K562 (cell line): ENCODE data around the gene VMP1. TPM values are rescaled to one million over a fixed set of nuclear protein-coding genes. Genes with fewer than 3 reads are reported as not detected.

ENCODE experiments used
- BRD9 ChIP-seq: fragments of 450-650 bp; IDR thresholded peaks from 2 replicates; pipeline ENCODE4 v1.6.1; 2018; ENCODE audit warnings: low read depth; ENCODE audit not compliant: partially characterized antibody
- CREB1 ChIP-seq, 2 experiments: sonication (generic) in 1 of 2; formaldehyde crosslinking in 1 of 2; IDR thresholded peaks; 2 replicates each; pipeline versions ENCODE4 v1.6.1 to v1.8.0; 2012 to 2022; ENCODE audit warnings: inconsistent platforms in 1 of 2, mild to moderate bottlenecking in 1 of 2, missing genetic modification reagents in 1 of 2, moderate library complexity in 1 of 2
- CREBBP ChIP-seq: IDR thresholded peaks from one replicate; pipeline ENCODE4 v1.6.1; 2012; ENCODE audit warnings: low read depth, mild to moderate bottlenecking, control low read depth, inconsistent platforms, low read length
- DPF2 ChIP-seq: fragments of 450-650 bp; IDR thresholded peaks from 2 replicates; pipeline ENCODE4 v1.6.1; 2016
- HDAC8 ChIP-seq: fragments of 450-650 bp; IDR thresholded peaks from 2 replicates; pipeline ENCODE4 v1.6.1; 2016; ENCODE audit warnings: mild to moderate bottlenecking, missing genetic modification characterization, moderate library complexity, missing compliant biosample characterization
- HES1 ChIP-seq: fragments of 450-650 bp; IDR thresholded peaks from 2 replicates; pipeline ENCODE4 v1.6.1; 2016; ENCODE audit warnings: low read depth, mild to moderate bottlenecking, moderate library complexity
- HEY1 ChIP-seq: fragments of 250-450 bp; sonication (Bioruptor Pico); IDR thresholded peaks from 2 replicates; pipeline ENCODE4 v1.5.0; 2020; ENCODE audit warnings: mild to moderate bottlenecking, moderate library complexity, borderline replicate concordance
- IFI16 ChIP-seq: fragments of 250-450 bp; sonication (Bioruptor Pico); IDR thresholded peaks from 2 replicates; pipeline ENCODE4 v2.1.2; 2022; ENCODE audit warnings: mild to moderate bottlenecking, inconsistent platforms
- KDM1A ChIP-seq, 2 experiments: fragments of 450-650 bp; IDR thresholded peaks; 2 replicates each; pipeline ENCODE4 v1.6.1; 2016; ENCODE audit warnings: mild to moderate bottlenecking in 2 of 2
- MAZ ChIP-seq, 2 experiments: fragments of 450-650 bp in 1 of 2; sonication (generic) in 1 of 2; formaldehyde crosslinking; IDR thresholded peaks in 1 of 2; conservative IDR thresholded peaks in 1 of 2; 2 replicates each; pipeline versions ENCODE4 v1.4.0 to v1.5.0; 2020; ENCODE audit warnings: mild to moderate bottlenecking in 1 of 2, missing genetic modification reagents in 1 of 2
- PBX2 ChIP-seq, 2 experiments: IDR thresholded peaks in 1 of 2; conservative IDR thresholded peaks in 1 of 2; 2 replicates each; pipeline ENCODE4 v1.6.1; 2016; ENCODE audit warnings: low read depth in 2 of 2, mild to moderate bottlenecking in 1 of 2, missing compliant biosample characterization in 1 of 2, missing genetic modification characterization in 1 of 2, moderate library complexity in 1 of 2
- POU5F1 ChIP-seq: fragments of 150-350 bp; IDR thresholded peaks from 2 replicates; pipeline ENCODE4 v1.6.1; 2014; ENCODE audit warnings: borderline replicate concordance, low read length, low read depth, mild to moderate bottlenecking; ENCODE audit not compliant: partially characterized antibody
- RNF2 ChIP-seq: sonication (generic); IDR thresholded peaks from 2 replicates; pipeline ENCODE4 v1.6.1; 2016
- SMARCA4 ChIP-seq: fragments of 450-650 bp; IDR thresholded peaks from 2 replicates; pipeline ENCODE4 v1.6.1; 2016
- SOX6 ChIP-seq: fragments of 450-650 bp; IDR thresholded peaks from 2 replicates; pipeline ENCODE4 v1.6.1; 2014; ENCODE audit warnings: mild to moderate bottlenecking
- SP1 ChIP-seq: sonication (generic); formaldehyde crosslinking; IDR thresholded peaks from 2 replicates; pipeline ENCODE4 v1.8.1; 2022; ENCODE audit warnings: mild to moderate bottlenecking, missing genetic modification reagents
- SRSF9 ChIP-seq: fragments of 200-400 bp; formaldehyde crosslinking; IDR thresholded peaks from 2 replicates; pipeline ENCODE4 v1.6.1; 2017; ENCODE audit warnings: low read depth, low read length, borderline replicate concordance
- TAL1 ChIP-seq: fragments of 450-650 bp; IDR thresholded peaks from 2 replicates; pipeline ENCODE4 v1.6.1; 2016; ENCODE audit warnings: mild to moderate bottlenecking
- TGIF2 ChIP-seq: sonication (generic); formaldehyde crosslinking; IDR thresholded peaks from 2 replicates; pipeline ENCODE4 v1.8.1; 2022; ENCODE audit warnings: mild to moderate bottlenecking, missing genetic modification reagents, moderate library complexity
- WHSC1 ChIP-seq: IDR thresholded peaks from one replicate; pipeline ENCODE4 v1.6.1; 2012; ENCODE audit warnings: low read length, control low read depth, inconsistent platforms
- ZNF79 ChIP-seq: fragments of 250-450 bp; sonication (Bioruptor Pico); IDR thresholded peaks from 2 replicates; pipeline ENCODE4 v1.4.0; 2020; ENCODE audit warnings: low read depth, mild to moderate bottlenecking, moderate library complexity
- polyA plus RNA-seq, 8 experiments: library from polyadenylated mRNA; depleted of rRNA in 4 of 8; stranded (reverse) in 5 of 8; unstranded in 3 of 8; fragments of >200 nt; fragmentation: Nextera tagmentation in 2 of 8; fragmentation: Illumina TruSeq in 1 of 8; extraction: Ambion mirVana in 2 of 8; extraction: Trizol in 1 of 8; gene quantifications; 2 replicates each; pipeline versions ENCODE4 v1.2.1 to v1.2.3, GENCODE V29; 2011 to 2014; ENCODE audit warnings: inconsistent platforms in 1 of 8, missing spikeins in 1 of 8
- total RNA-seq, 7 experiments: library from RNA; depleted of rRNA in 6 of 7; stranded (reverse); fragments of >200 nt in 6 of 7; fragmentation: Illumina TruSeq in 2 of 7; extraction: Trizol in 2 of 7; gene quantifications; 2 replicates each; pipeline versions ENCODE4 v1.2.1 to v1.2.3, GENCODE V29; 2011 to 2021; ENCODE audit warnings: low replicate concordance in 1 of 7

VMP1 gene
- total and polyA plus RNA-seq, 9 of the 15 experiments (the other 6 are each of a cell fraction or from before 2014, with no cell fraction given), result 123 to 304 (median 151) TPM

DNA sequence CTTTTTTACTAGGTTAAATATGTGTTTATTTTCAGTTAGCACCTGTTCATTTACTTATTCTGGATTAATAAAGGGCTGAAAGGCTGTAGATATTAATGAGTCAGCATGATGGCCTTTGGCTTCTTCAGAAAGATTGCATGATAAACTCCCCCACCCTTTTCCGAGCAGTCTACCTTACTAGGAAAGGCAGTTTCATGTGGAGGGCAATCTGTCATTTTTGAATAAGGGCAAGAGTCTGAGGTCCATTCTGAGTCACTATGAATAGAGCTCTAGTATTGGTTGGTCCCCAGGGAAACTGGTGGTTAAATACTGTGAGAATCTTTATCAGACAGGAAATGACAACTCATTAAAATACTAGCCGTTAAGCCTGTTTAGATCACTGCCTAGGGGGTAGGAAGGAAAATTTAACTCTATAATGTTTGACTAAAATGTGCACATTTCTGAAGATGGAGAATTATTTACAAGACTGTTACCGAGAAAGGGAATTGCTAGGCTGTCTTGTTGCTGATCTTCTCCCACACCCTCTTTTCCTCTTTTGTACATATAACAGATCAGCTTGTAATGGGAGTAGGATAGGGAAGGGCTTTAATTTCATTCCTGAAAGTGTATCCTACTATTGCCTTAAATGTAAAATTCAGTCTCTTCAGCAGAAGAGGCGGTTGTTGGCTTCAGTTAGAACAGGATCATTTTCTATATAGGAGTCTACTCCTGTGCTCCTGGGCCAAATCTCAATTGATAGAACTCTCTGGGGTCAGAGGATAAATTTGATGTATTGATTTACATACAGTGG lies 122.0 kb downstream of the VMP1 start (continued):
- TF ChIP-seq PBX2 (CRISPR knock-in tag; IDR thresholded peaks at IDR 0.05; ENCODE audit: low read depth) (no peak), PBX2 (tag; conservative IDR thresholded peaks at IDR 0.05; ENCODE audit: low read depth) (peak; percentile 89), CREBBP (no peak), WHSC1 (no peak), MAZ (CRISPR knock-in tag; conservative IDR thresholded peaks at IDR 0.05 in 1 of 2, IDR thresholded peaks at IDR 0.05 in 1 of 2) (peak in 1 of 2 experiments; percentile 73; a peak in 1 of 4 replicates), IFI16 (CRISPR knock-in tag) (no peak), SOX6 (peak; percentile 84), CREB1 (IDR thresholded peaks at IDR 0.05) (0 out of 2 replicates have a peak, but pooled peaks have one; percentile 31), CREB1 (CRISPR knock-in tag; IDR thresholded peaks at IDR 0.05) (no peak), SMARCA4 (peak; percentile 91), DPF2 (peak; percentile 96), POU5F1 (no peak), ZNF79 (CRISPR knock-in tag) (no peak), BRD9 (no peak), KDM1A (IDR thresholded peaks at IDR 0.05) (peak; percentile 24 to 39; a peak in 2 of 4 replicates), SP1 (0 out of 2 replicates have a peak, but pooled peaks have one; percentile 24), TAL1 (peak; percentile 25; the same call in 1 of the 2 replicates), RNF2 (peak; percentile 96), HEY1 (CRISPR knock-in tag) (no peak), HDAC8 (tag) (no peak), SRSF9 (no peak), HES1 (no peak), TGIF2 (CRISPR knock-in tag) (no peak)
